HAP-1 (cell line): ENCODE measurements around the gene SEMA3C.
A peak's percentile ranks its signal among the peaks of the same experiment; 100 is the strongest.

ENCODE experiments used
- DNase-seq, 2 experiments: peaks; one replicate each; pipeline ENCODE4 v3.0.0-alpha.2; 2016 to 2020; ENCODE audit warnings: low spot score in 2 of 2
- H3K27me3 ChIP-seq: fragments of 250-450 bp; sonication (Bioruptor Pico); 2 replicates; pipeline ENCODE4 v1.5.1; 2020; ENCODE audit warnings: low read depth, mild to moderate bottlenecking, moderate library complexity
- H3K36me3 ChIP-seq: fragments of 250-450 bp; sonication (Bioruptor Pico); replicated peaks from 2 replicates; pipeline ENCODE4 v1.5.1; 2020; ENCODE audit warnings: mild to moderate bottlenecking
- H3K4me1 ChIP-seq: fragments of 250-450 bp; sonication (Bioruptor Pico); 2 replicates; pipeline ENCODE4 v1.5.1; 2020; ENCODE audit warnings: mild to moderate bottlenecking
- H3K4me3 ChIP-seq: fragments of 250-450 bp; sonication (Bioruptor Pico); 2 replicates; pipeline ENCODE4 v1.5.1; 2020; ENCODE audit warnings: mild to moderate bottlenecking, moderate library complexity
- H3K9me3 ChIP-seq: fragments of 250-450 bp; sonication (Bioruptor Pico); 2 replicates; pipeline ENCODE4 v1.5.1; 2020; ENCODE audit warnings: mild to moderate bottlenecking, moderate library complexity
- in situ Hi-C: fragments of 300-500 bp; cut with MboI; formaldehyde crosslinking; loops from 3 replicates; pipeline ENCODE4 v1.14.3; 2020; ENCODE audit warnings: low sequenced_read_pairs, inconsistent platforms, mixed read lengths

Gene SEMA3C

DNA sequence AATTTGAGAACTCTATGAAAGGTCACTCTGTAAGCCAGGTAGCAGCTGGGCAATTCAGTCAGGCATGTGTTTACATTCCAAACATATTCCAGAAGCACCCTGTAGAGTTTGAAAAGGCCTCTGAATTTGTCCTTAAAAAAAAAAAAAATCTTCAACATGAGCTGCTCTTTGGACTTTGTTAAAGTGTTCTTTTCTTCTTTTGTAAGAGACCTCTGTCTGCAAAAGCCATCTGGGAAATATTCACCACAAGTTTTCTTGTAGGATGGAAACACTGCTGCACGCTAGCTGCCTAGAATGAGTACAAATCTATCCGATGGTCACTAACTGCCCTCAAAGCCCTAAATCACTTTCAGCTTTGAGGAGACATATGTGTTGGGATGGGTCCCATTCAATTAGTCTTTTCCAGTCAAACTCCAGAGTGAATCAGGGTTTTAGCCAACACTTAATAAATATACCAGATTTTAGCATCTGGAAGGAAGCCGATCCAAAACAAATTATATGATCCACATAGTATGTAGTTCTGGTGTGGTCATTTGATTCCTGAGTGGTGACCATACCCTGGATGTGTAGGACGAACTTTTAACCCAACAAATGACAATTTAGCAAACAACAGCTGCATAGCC, 194.5 kb downstream of the SEMA3C start:
- no peaks in the 10 kb centered on the region for H3K36me3 ChIP-seq
- in situ Hi-C loops, result loop anchor here (25.0 kb wide), 1 partner anchor 513 kb away; no protein-coding TSS in a partner anchor
- no peak for DNase-seq
- no peak overlapping the region for H3K4me3 ChIP-seq
- peaks cover 6% of the 10 kb centered on the region; the same call in 1 of the 2 replicates for H3K4me1 ChIP-seq
- no peaks in the 10 kb centered on the region for H3K9me3 ChIP-seq
- no peaks in the 10 kb centered on the region for H3K27me3 ChIP-seq

DNA sequence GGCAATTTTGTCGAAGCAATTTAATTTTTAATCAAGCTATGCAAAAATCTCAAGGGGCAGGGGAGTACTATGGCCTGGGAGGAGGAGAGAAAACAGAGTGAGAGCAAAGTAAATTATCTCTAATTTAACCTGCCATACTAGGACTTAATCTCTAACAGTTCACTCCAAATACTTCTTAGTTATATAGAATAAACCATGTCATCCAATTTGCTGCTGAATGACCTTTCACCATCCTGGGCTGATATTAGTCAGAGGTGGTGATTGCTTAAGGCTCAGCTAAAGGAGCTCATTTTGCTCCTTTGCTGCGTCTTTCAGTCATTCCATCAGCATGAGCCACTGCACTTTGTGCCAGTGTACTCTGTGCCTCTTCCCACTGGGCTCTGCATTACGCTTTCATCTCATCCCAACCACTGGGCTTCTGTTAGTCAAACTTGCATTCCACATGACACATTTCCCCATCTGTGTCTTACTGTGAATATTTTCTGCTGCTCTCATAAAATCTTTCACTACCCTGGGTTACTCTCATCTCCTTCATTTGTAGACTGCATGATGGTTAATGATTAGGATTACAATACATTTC, 196.1 kb downstream of the SEMA3C start:
- Histone ChIP-seq H3K4me1 (peaks cover 6% of the 10 kb centered on the region; the same call in 1 of the 2 replicates), H3K4me3 (no peak overlapping the region), H3K36me3 (no peaks in the 10 kb centered on the region), H3K9me3 (no peaks in the 10 kb centered on the region), H3K27me3 (no peaks in the 10 kb centered on the region)
- no peak for DNase-seq
- in situ Hi-C loops, result loop anchor here (25.0 kb wide), 1 partner anchor 515 kb away; no protein-coding TSS in a partner anchor

DNA sequence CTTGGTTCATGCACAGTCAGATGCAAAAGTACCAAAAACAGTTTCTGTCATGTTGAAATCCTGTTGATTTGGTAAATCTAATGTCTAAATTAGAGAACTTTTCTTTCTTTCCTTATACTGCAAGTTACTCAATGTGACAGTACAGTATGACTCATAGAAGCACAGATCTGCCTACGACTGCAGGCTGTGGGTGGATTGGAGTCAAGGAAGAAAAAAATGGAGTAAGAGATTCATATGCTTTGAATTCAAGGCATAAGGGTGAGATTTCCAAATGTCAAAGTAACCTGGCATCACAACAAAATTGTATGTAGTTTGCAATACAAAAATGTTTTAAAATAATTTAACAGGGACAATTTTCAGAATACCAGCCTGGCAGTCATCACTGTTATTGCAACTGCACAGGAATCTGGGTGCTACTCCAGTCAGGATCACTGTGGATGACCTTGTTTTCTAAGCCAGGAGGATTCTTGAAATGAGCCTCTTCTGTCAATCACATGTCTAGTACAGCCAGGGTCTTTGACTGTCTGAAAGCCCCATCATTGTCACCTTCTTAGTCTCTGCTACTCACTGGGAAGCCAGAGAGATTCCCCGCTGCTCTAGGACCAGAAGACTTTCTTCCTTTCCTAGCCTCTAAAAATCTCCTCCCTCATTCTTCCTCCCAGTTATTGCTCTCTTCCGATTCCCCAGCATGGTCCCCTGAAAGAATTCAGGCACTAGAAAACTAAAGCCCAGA, 196.8 kb downstream of the SEMA3C start:
- no peaks in the 10 kb centered on the region for H3K27me3 ChIP-seq
- H3K9me3 ChIP-seq, result no peaks in the 10 kb centered on the region
- no peak for DNase-seq
- H3K36me3 ChIP-seq, result no peaks in the 10 kb centered on the region
- H3K4me1 ChIP-seq, result peaks cover 6% of the 10 kb centered on the region; the same call in 1 of the 2 replicates
- in situ Hi-C loops, result loop anchor here (25.0 kb wide), 1 partner anchor 515 kb away; no protein-coding TSS in a partner anchor
- no peak overlapping the region for H3K4me3 ChIP-seq

DNA sequence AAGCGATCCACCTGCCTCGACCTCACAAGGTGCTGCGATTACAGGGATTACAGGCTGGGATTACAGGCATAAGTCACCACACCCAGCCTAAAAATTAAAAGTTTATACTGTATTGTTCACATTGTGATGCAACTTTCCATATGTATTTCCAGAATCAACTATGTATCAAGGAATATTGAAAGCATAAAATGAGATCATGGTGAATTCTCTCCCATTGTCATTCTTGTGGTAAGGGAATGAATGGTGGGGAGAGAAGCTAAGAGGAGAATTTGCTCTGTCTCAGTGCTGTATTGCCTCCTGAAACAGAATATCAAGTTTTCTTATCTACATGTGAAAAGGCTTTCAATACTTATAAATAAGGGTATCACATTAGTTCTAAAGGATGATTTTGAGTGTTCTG, 198.7 kb downstream of the SEMA3C start:
- Histone ChIP-seq H3K9me3 (no peaks in the 10 kb centered on the region), H3K27me3 (no peaks in the 10 kb centered on the region), H3K4me1 (peaks cover 3% of the 10 kb centered on the region; the same call in 1 of the 2 replicates), H3K36me3 (no peaks in the 10 kb centered on the region), H3K4me3 (no peak overlapping the region)
- in situ Hi-C loops, result loop anchor here (25.0 kb wide), 1 partner anchor 517 kb away; no protein-coding TSS in a partner anchor
- no peak for DNase-seq

DNA sequence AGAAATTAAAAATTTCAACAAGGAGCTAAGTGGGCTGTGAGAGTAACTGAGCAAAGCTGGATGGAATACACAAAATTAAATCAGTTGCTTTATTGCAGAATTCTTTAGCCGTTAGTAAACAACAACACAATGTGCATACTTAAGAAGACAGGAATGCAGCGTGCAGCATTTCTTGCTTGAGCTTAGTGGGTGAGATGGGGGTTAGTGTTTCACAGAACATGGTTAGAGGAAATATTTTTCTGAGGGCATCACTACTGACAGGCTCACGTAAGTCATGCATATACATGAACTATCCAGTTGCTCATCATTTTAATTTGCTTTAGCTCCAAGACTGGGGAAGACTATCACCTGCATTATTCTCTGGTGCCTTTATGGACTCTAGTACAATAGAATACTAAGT, 199.6 kb downstream of the SEMA3C start:
- Histone ChIP-seq H3K27me3 (no peaks in the 10 kb centered on the region), H3K36me3 (no peaks in the 10 kb centered on the region), H3K9me3 (no peaks in the 10 kb centered on the region), H3K4me1 (no peaks in the 10 kb centered on the region), H3K4me3 (no peak overlapping the region)
- no peak for DNase-seq
- in situ Hi-C loops, result loop anchor here (25.0 kb wide), 1 partner anchor 518 kb away; no protein-coding TSS in a partner anchor

DNA sequence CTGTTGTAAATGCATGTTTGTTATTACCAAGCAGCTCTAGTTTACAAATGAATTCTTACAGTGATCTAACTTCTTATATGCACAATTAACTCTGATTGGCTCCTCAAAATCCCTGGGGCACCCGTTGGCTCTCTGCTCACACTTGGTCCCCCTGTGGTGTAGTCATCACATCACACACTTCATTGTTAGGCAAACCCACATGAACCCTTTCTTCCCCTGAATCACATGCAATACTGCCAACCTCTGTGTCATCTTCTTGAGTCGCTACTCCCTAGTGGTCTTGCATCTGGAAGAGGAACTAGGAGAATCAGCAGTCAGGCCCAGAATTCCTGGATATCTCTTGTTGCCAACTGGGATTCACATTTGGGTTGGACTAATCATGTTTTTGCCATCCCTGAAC, 207.3 kb downstream of the SEMA3C start:
- Histone ChIP-seq H3K27me3 (no peaks in the 10 kb centered on the region), H3K36me3 (no peaks in the 10 kb centered on the region), H3K4me1 (no peaks in the 10 kb centered on the region), H3K9me3 (no peaks in the 10 kb centered on the region), H3K4me3 (no peak overlapping the region)
- in situ Hi-C loops, result loop anchor here (25.0 kb wide), 1 partner anchor 526 kb away; no protein-coding TSS in a partner anchor
- DNase-seq, result no peak

DNA sequence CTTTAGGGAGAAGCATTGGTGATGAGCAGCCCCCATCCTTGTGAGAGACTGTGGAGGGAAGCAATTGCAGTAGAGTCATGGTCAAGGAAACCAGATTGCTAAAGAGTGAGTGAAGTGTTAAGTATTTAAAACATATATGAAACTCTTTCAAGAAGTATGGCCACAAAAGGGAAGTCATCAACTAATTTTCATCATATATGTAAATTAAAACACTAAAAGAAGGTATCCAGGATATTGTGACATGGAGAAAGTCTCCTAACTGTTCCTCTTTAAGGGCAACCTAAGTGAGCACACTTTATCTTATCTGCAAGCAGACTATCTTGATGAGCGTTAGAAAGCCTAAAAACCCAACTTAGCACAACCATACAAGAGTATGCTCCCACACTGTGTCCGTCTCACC, 210.7 kb downstream of the SEMA3C start:
- no peak overlapping the region for H3K4me3 ChIP-seq
- no peaks in the 10 kb centered on the region for H3K36me3 ChIP-seq
- in situ Hi-C loops, result loop anchor here (25.0 kb wide), 1 partner anchor 529 kb away; no protein-coding TSS in a partner anchor
- H3K9me3 ChIP-seq, result no peaks in the 10 kb centered on the region
- DNase-seq, result no peak
- no peaks in the 10 kb centered on the region for H3K27me3 ChIP-seq
- H3K4me1 ChIP-seq, result no peaks in the 10 kb centered on the region

DNA sequence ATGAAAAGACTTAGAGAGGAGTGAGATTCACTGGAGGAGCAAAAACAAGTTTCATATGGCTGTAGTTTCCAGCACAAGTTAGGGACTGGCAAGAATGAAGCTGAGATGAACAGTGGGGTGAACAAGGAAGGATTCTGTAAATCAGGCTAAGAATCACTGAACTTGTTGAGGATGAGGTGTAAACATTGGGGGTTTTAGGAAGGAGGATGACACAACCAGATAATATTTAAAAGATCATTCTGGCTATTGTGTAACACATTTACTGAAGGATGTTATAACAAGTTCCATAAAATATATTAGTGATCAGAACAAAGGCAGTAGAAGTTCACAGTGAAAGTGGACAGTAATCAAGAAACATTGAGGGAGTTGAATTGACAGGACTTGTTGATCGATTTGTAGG, 211.5 kb downstream of the SEMA3C start:
- no peaks in the 10 kb centered on the region for H3K27me3 ChIP-seq
- H3K9me3 ChIP-seq, result no peaks in the 10 kb centered on the region
- H3K4me3 ChIP-seq, result no peak overlapping the region
- in situ Hi-C loops, result loop anchor here (25.0 kb wide), 1 partner anchor 530 kb away; no protein-coding TSS in a partner anchor
- no peaks in the 10 kb centered on the region for H3K4me1 ChIP-seq
- H3K36me3 ChIP-seq, result no peaks in the 10 kb centered on the region
- DNase-seq, result no peak

DNA sequence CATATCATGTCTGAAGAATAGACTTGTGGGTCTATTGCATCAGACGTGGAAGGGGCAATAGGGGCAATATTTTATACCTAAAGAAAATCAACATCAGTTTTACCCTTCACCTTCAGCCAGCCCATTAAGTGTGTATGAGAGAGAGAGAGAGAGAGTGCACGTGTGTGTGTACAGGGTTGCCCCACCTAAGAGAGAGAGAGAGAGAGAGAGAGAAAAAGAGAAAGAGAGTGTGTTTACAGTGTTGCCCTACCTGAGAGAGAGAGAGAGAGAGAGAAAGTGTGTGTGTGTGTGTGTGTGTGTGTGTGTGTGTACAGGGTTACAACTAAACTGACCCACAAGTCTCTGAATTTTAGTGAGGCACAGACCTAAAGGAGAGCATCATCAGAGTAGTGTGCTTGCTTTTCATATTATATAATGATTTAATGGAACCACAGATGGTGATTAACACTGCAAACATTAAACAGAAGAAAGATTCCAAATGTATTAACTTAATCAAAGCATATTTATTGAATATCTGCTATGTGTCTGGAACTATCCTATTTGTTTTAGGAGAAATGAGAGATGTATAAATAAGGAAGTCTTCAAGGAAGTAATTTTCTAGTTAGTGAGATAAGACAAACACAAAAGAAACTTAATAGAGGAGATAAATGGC, 213.6 kb downstream of the SEMA3C start:
- DNase-seq, result no peak
- no peaks in the 10 kb centered on the region for H3K36me3 ChIP-seq
- in situ Hi-C loops, result loop anchor here (25.0 kb wide), 1 partner anchor 532 kb away; no protein-coding TSS in a partner anchor

DNA sequence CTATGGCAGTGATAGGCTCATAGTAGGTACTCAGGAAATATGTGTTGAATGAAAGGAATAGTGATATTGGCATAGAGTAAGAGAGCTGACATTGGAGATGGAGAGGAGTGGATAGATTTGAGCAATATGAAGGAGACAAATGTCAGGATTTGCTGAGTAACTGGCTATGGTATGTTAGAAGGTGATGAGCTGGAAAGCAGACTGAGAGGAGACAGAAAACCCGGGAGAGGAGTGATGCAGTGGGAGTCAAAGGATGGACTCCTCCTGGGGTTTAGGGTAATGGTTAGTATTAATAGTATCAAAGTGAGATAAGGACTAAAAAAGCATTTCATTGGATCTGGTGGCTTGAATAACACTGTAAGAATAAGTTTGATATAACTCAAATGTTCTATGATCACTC, 215.6 kb downstream of the SEMA3C start:
- no peak for DNase-seq
- H3K27me3 ChIP-seq, result no peaks in the 10 kb centered on the region
- no peak overlapping the region for H3K4me3 ChIP-seq
- in situ Hi-C loops, result loop anchor here (5.0 to 25.0 kb wide), 2 partner anchors 534 to 759 kb away; no protein-coding TSS in a partner anchor
- H3K4me1 ChIP-seq, result no peaks in the 10 kb centered on the region
- H3K9me3 ChIP-seq, result no peaks in the 10 kb centered on the region
- no peaks in the 10 kb centered on the region for H3K36me3 ChIP-seq

More for the DNA sequence above, 213.6 kb downstream of the SEMA3C start:
- H3K4me3 ChIP-seq, result no peak overlapping the region
- no peaks in the 10 kb centered on the region for H3K9me3 ChIP-seq
- no peaks in the 10 kb centered on the region for H3K4me1 ChIP-seq
- H3K27me3 ChIP-seq, result no peaks in the 10 kb centered on the region

DNA sequence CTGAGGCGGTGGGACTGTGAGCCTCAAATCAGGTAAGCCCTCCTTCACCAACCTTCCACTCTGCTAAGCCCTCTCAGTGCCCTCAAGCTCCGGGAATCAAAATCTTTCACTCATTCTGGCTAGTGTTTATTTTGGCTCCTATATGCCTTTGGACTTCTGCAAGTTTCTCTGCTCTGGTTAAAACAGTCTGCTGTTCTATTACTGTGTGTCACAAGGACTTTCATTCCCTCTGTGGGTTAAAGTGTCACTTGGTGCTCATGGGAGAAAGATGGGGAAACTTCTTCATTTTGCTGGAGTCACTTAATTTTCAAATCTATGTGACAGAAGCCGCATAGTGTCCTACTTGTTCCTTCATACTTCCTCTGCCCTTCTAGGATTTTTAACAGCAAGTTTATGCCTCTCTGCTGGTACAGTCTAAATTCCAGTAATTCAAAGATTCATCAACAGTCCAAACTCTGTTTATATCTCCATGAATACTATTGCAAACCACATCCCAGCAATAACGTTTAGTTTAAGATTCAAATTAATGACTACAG, 219.1 kb downstream of the SEMA3C start:
- in situ Hi-C loops, result loop anchor here (5.0 to 25.0 kb wide), 2 partner anchors 538 to 763 kb away; no protein-coding TSS in a partner anchor

DNA sequence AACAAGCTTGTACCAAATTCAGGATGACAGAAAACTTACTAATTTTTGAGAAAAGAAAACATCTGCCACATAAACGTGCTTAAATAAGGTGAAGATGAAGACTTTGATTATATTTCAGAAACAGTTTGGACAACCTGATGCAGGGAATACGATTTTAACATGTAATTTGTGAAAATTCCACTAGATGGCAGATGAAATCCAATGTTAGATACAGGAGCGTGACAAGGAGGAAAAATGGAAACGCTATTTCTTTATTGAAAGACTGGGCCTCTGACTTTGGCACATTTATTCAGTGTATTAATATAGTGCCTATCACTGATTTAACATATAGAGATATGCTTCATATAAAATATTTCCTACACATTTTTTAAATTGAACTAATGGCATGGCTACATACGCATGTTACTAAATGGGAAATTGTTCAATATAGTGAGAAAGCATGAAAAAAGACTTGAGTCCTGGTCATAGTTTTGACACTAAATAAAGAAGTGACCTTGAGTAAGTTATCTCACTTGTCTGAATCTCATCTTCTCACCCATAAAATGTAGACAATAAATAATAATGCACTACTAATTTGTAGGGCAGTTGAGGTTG, 219.7 kb downstream of the SEMA3C start:
- H3K4me1 ChIP-seq, result no peaks in the 10 kb centered on the region
- no peak overlapping the region for H3K4me3 ChIP-seq
- in situ Hi-C loops, result no loop called here
- H3K36me3 ChIP-seq, result no peaks in the 10 kb centered on the region
- peaks cover 4% of the 10 kb centered on the region; the same call in 1 of the 2 replicates for H3K27me3 ChIP-seq
- H3K9me3 ChIP-seq, result no peaks in the 10 kb centered on the region
- peak in 1 of 2 experiments; percentile 73 for DNase-seq

More for the DNA sequence above, 219.1 kb downstream of the SEMA3C start:
- no peak for DNase-seq
- H3K27me3 ChIP-seq, result peaks cover 4% of the 10 kb centered on the region; the same call in 1 of the 2 replicates
- H3K36me3 ChIP-seq, result no peaks in the 10 kb centered on the region
- no peaks in the 10 kb centered on the region for H3K4me1 ChIP-seq
- no peak overlapping the region for H3K4me3 ChIP-seq
- no peaks in the 10 kb centered on the region for H3K9me3 ChIP-seq
